B cell (primary cell): ENCODE data around the gene MVB12A. TPM values are rescaled to one million over a fixed set of nuclear protein-coding genes. Genes with fewer than 3 reads are reported as not detected.

Experiments
- ATAC-seq: fragments of 200-7000 bp; cut with Tn5 transposase; one replicate; pipeline ENCODE4 v1.10.0; 2021; ENCODE audit warnings: low read depth, mild to moderate bottlenecking, moderate number of reproducible peaks, moderate library complexity
- CTCF ChIA-PET: fragments of 350-600 bp; sonication (Branson Sonifier 250); formaldehyde crosslinking; loops from one replicate; lab custom pipeline; 2021; ENCODE audit warnings: antibody characterized with exemption, inconsistent platforms; lab: Charles Lee
- POLR2A ChIA-PET: fragments of 350-600 bp; sonication (Branson Sonifier 250); formaldehyde crosslinking; loops from one replicate; lab custom pipeline; 2021; ENCODE audit warnings: antibody characterized with exemption; lab: Charles Lee
- DNase-seq: peaks from one replicate; pipeline ENCODE4 v3.0.0; 2013
- H2AFZ ChIP-seq: 2 replicates; pipeline ENCODE4 v1.6.1; 2012; ENCODE audit warnings: mild to moderate bottlenecking, low read depth, low read length; ENCODE audit not compliant: insufficient read depth, poor library complexity, severe bottlenecking
- H3K27ac ChIP-seq, 2 donors: 1 replicate in 1 of 2; 2 replicates in 1 of 2; pipeline ENCODE4 v1.5.1; 2012 to 2013; ENCODE audit warnings: low read length in 2 of 2, mild to moderate bottlenecking in 2 of 2, moderate library complexity in 1 of 2
- H3K27me3 ChIP-seq, 4 experiments: fragments of 200-600 bp in 1 of 4; sonication (generic) in 1 of 4; replicated peaks in 1 of 4; 1 replicate in 2 of 4; 2 replicates in 2 of 4; pipeline versions ENCODE4 v1.6.1 to v1.7.0; 2013 to 2016; ENCODE audit warnings: low read length in 3 of 4, mild to moderate bottlenecking in 2 of 4, mixed read lengths in 1 of 4, moderate library complexity in 1 of 4; ENCODE audit not compliant: insufficient read depth in 4 of 4, control insufficient read depth in 3 of 4; ENCODE audit errors: control extremely low read depth in 1 of 4
- H3K36me3 ChIP-seq, 2 experiments: replicated peaks in 1 of 2; 1 replicate in 1 of 2; 2 replicates in 1 of 2; pipeline versions ENCODE4 v1.6.1 to v1.7.1; 2013; ENCODE audit warnings: low read length in 1 of 2; ENCODE audit not compliant: insufficient read depth in 2 of 2, control insufficient read depth in 1 of 2; ENCODE audit errors: control extremely low read depth in 1 of 2, extremely low read depth in 1 of 2
- H3K4me1 ChIP-seq, 2 donors: fragments of 200-600 bp in 1 of 2; sonication (generic) in 1 of 2; 1 replicate in 1 of 2; 2 replicates in 1 of 2; pipeline versions ENCODE4 v1.5.1 to v1.6.1; 2013 to 2017; ENCODE audit warnings: low read length in 2 of 2; ENCODE audit not compliant: control insufficient read depth in 2 of 2, insufficient read depth in 2 of 2
- H3K4me2 ChIP-seq: replicated peaks from 2 replicates; pipeline ENCODE3; 2012; ENCODE audit warnings: mild to moderate bottlenecking, low read depth, low read length; ENCODE audit not compliant: poor library complexity, severe bottlenecking
- H3K4me3 ChIP-seq, 5 experiments: fragments of 200-600 bp in 1 of 5; sonication (generic) in 1 of 5; 1 replicate in 3 of 5; 2 replicates in 2 of 5; pipeline versions ENCODE4 v1.5.1 to v1.7.0; 2011 to 2016; ENCODE audit warnings: low read length in 4 of 5, mild to moderate bottlenecking in 4 of 5, low read depth in 2 of 5, control low read depth in 1 of 5, moderate library complexity in 1 of 5; ENCODE audit not compliant: insufficient read depth in 1 of 5; ENCODE audit errors: control extremely low read depth in 1 of 5, extremely low read depth in 1 of 5
- H3K79me2 ChIP-seq: fragments of 200-600 bp; sonication (generic); one replicate; pipeline ENCODE4 v1.6.0; 2016; ENCODE audit warnings: low read length; ENCODE audit not compliant: control insufficient read depth, insufficient read depth
- H3K9ac ChIP-seq: fragments of 200-600 bp; sonication (generic); 2 replicates; pipeline ENCODE4 v1.6.1; 2017; ENCODE audit warnings: mild to moderate bottlenecking, low read length, moderate library complexity
- H3K9me3 ChIP-seq, 3 donors: one replicate each; pipeline versions ENCODE4 v1.6.1 to v1.7.1; 2013; ENCODE audit warnings: low read length in 2 of 3; ENCODE audit not compliant: control insufficient read depth in 2 of 3, insufficient read depth in 1 of 3; ENCODE audit errors: control extremely low read depth in 1 of 3
- H4K20me1 ChIP-seq: 2 replicates; pipeline ENCODE4 v1.6.0; 2012; ENCODE audit warnings: mild to moderate bottlenecking, low read length; ENCODE audit not compliant: insufficient read depth, control insufficient read depth, poor library complexity, severe bottlenecking
- H3K27ac Mint-ChIP-seq: one replicate; pipeline ENCODE4 v1.8.0; 2021; ENCODE audit warnings: mixed read lengths
- H3K27me3 Mint-ChIP-seq: one replicate; pipeline ENCODE4 v1.8.0; 2021; ENCODE audit warnings: mixed read lengths
- H3K4me1 Mint-ChIP-seq: one replicate; pipeline ENCODE4 v1.8.0; 2021; ENCODE audit warnings: mixed read lengths
- H3K4me3 Mint-ChIP-seq: one replicate; pipeline ENCODE4 v1.8.0; 2021; ENCODE audit warnings: mixed read lengths
- H3K9me3 Mint-ChIP-seq: one replicate; pipeline ENCODE4 v1.8.0; 2022; ENCODE audit warnings: mixed read lengths; ENCODE audit not compliant: insufficient read depth
- CTCF ChIP-seq: fragments of 200-600 bp; IDR thresholded peaks from one replicate; pipeline ENCODE4 v1.8.0; 2022; ENCODE audit warnings: antibody characterized with exemption, mild to moderate bottlenecking
- EZH2 ChIP-seq: IDR thresholded peaks from 2 replicates; pipeline ENCODE4 v1.6.1; 2012; ENCODE audit warnings: borderline replicate concordance, low read depth, mild to moderate bottlenecking, moderate library complexity, low read length; ENCODE audit not compliant: insufficient read depth, poor library complexity, severe bottlenecking
- WGBS: methylation state at CpG from one replicate; pipeline ENCODE4 v1.1.5; 2013; ENCODE audit warnings: missing lambda C conversion rate; ENCODE audit not compliant: insufficient coverage; 5-methylcytosine and 5-hydroxymethylcytosine counted together
- intact Hi-C: fragments of 100-400 bp; cut with micrococcal nuclease; formaldehyde crosslinking; loops from one replicate; pipeline ENCODE4 v1.10.0; 2022
- polyA plus RNA-seq: library from polyadenylated mRNA; depleted of rRNA; stranded (reverse); fragments of >200 nt; gene quantifications from 2 replicates; pipeline ENCODE4 v1.2.3, GENCODE V29; 2012
- total RNA-seq, 2 donors: library from RNA; stranded (reverse); fragments of 120-200 nt in 1 of 2; gene quantifications; 1 replicate in 1 of 2; 2 replicates in 1 of 2; pipeline versions ENCODE4 v1.2.3 to v1.2.4, GENCODE V29; 2013 to 2022

MVB12A gene
- total and polyA plus RNA-seq, 2 donors (not counting 1 experiment from before 2014, with no cell fraction given): 31.3 to 33.6 TPM

- ATAC-seq (no peak), DNase-seq (no peak)
- ChIA-PET POLR2A (no interaction called here), CTCF (no interaction called here)
- Histone ChIP-seq H2AFZ (no peak overlapping the region), H3K4me2 (no peak overlapping the region), H3K27ac (no peak overlapping the region), H3K4me1 (no peaks in the 10 kb centered on the region), H3K36me3 (no peaks in the 10 kb centered on the region), H3K9me3 (peaks cover 0 to 10% (median 0%) of the 10 kb centered on the region in 3 donors), H3K27me3 (no peaks in the 10 kb centered on the region), H3K9ac (no peak overlapping the region), H3K79me2 (no peaks in the 10 kb centered on the region), H3K4me3 (no peak overlapping the region), H4K20me1 (no peaks in the 10 kb centered on the region)
- TF ChIP-seq CTCF (no peak), EZH2 (no peak)
- Mint-ChIP-seq H3K4me3 (no peak overlapping the region), H3K4me1 (no peaks in the 10 kb centered on the region), H3K27me3 (no peaks in the 10 kb centered on the region), H3K9me3 (no peaks in the 10 kb centered on the region), H3K27ac (no peak overlapping the region)
- WGBS: 91% methylated on average over 6 of the region's 7 CpGs
- intact Hi-C loops: no loop called here
Observed at GRCh38 chr19:17435218-17435617, 15.4 kb downstream of the MVB12A start.

- H3K36me3 ChIP-seq: no peaks in the 10 kb centered on the region
- H2AFZ ChIP-seq: no peak overlapping the region
- no peaks in the 10 kb centered on the region for H3K27me3 Mint-ChIP-seq
- H3K4me3 ChIP-seq: no peak overlapping the region
- H3K4me3 Mint-ChIP-seq: no peak overlapping the region
- H3K4me2 ChIP-seq: no peak overlapping the region
- H3K27me3 ChIP-seq: no peaks in the 10 kb centered on the region
- no peaks in the 10 kb centered on the region for H3K79me2 ChIP-seq
- no peak overlapping the region for H3K27ac Mint-ChIP-seq
- CTCF ChIA-PET: interaction anchor here (1.0 kb wide), 1 partner anchor 10 kb away, joined by 3 read pairs; no protein-coding TSS in a partner anchor
- H3K27ac ChIP-seq: no peak overlapping the region
- no peaks in the 10 kb centered on the region for H3K4me1 ChIP-seq
- no peaks in the 10 kb centered on the region for H4K20me1 ChIP-seq
- POLR2A ChIA-PET: no interaction called here
- no peak overlapping the region for H3K9ac ChIP-seq
- intact Hi-C loops: no loop called here
- no peak for DNase-seq
- H3K9me3 Mint-ChIP-seq: no peaks in the 10 kb centered on the region
- WGBS: 98% methylated on average over 20 of the region's 25 CpGs
- no peaks in the 10 kb centered on the region for H3K4me1 Mint-ChIP-seq
- TF ChIP-seq CTCF (no peak), EZH2 (no peak)
- ATAC-seq: no peak
- peaks cover 0 to 10% (median under 1%) of the 10 kb centered on the region in 3 donors for H3K9me3 ChIP-seq
Observed at GRCh38 chr19:17436094-17436873, 16.4 kb downstream of the MVB12A start.
